HepG2 (cell line): ENCODE data around the gene GNAZ. TPM values are rescaled to one million over a fixed set of nuclear protein-coding genes. Genes with fewer than 3 reads are reported as not detected.

Experiments
- ATAC-seq: fragments of 200-7000 bp; cut with Tn5 transposase; 3 replicates; pipeline ENCODE4 v1.9.1; 2020; ENCODE audit warnings: mild to moderate bottlenecking, moderate library complexity
- BruUV-seq: library from RNA; stranded (reverse); fragments of 400-500 nt; replicated peaks from 2 replicates; lab custom pipeline; 2021; lab: Mats Ljungman, UMichigan
- CTCF ChIA-PET: fragments of 300-600 bp; formaldehyde crosslinking; extraction: SDS; loops from one replicate; lab custom pipeline; 2021; ENCODE audit warnings: low total read pairs, inconsistent platforms, low intra/inter-chr PET ratio; lab: Yijun Ruan, JAX
- POLR2A ChIA-PET: fragments of 350-600 bp; sonication (Branson Sonifier 250); formaldehyde crosslinking; loops from one replicate; lab custom pipeline; 2020; ENCODE audit warnings: antibody characterized with exemption, inconsistent platforms; lab: Yijun Ruan, JAX
- DNase-seq: peaks from one replicate; pipeline ENCODE4 v3.0.0-alpha.2; 2015; ENCODE audit warnings: low spot score
- FAIRE-seq: peaks from 3 replicates; lab custom pipeline; 2011; peaks lifted over from hg19 to GRCh38; lab: Jason Lieb, UNC
- H2AFZ ChIP-seq: one replicate; pipeline ENCODE4 v1.6.1; 2011; ENCODE audit warnings: low read length, inconsistent platforms
- H3K27ac ChIP-seq: fragments of 300-600 bp; 3 replicates; pipeline ENCODE4 v1.8.0; 2011; ENCODE audit warnings: mixed run types, mild to moderate bottlenecking, mixed read lengths, low read length, inconsistent platforms; ENCODE audit not compliant: insufficient read depth; ENCODE audit errors: extremely low read length
- H3K27me3 ChIP-seq, 2 experiments: fragments of 200-600 bp in 1 of 2; 2 replicates in 1 of 2; 3 replicates in 1 of 2; pipeline versions ENCODE4 v1.6.0 to v1.8.0; 2011; ENCODE audit warnings: low read length in 2 of 2, mild to moderate bottlenecking in 2 of 2, moderate library complexity in 2 of 2, inconsistent platforms in 1 of 2; ENCODE audit not compliant: insufficient read depth in 2 of 2, control insufficient read depth in 1 of 2
- H3K36me3 ChIP-seq, 2 experiments: fragments of 200-600 bp in 1 of 2; replicated peaks in 1 of 2; 2 replicates in 1 of 2; 3 replicates in 1 of 2; pipeline versions ENCODE4 v1.5.1 to v1.8.0; 2011; ENCODE audit warnings: low read length in 2 of 2, inconsistent platforms in 1 of 2; ENCODE audit not compliant: insufficient read depth in 2 of 2, control insufficient read depth in 1 of 2
- H3K4me1 ChIP-seq: 2 replicates; pipeline ENCODE4 v1.5.1; 2012; ENCODE audit warnings: low read length, inconsistent platforms; ENCODE audit not compliant: insufficient read depth
- H3K4me2 ChIP-seq: 2 replicates; pipeline ENCODE4 v1.6.0; 2011; ENCODE audit warnings: low read depth, low read length, inconsistent platforms
- H3K4me3 ChIP-seq, 3 experiments: fragments of 200-600 bp in 1 of 3; sonication (generic), shearing (Covaris generic) in 1 of 3; replicated peaks in 1 of 3; 2 replicates each; pipeline ENCODE4 v1.5.1; 2011 to 2016; ENCODE audit warnings: low read length in 3 of 3, inconsistent platforms in 2 of 3, low read depth in 2 of 3, mild to moderate bottlenecking in 2 of 3, control low read depth in 1 of 3, mixed read lengths in 1 of 3; ENCODE audit not compliant: insufficient read depth in 1 of 3
- H3K79me2 ChIP-seq: one replicate; pipeline ENCODE4 v1.6.1; 2011; ENCODE audit warnings: low read length, inconsistent platforms; ENCODE audit not compliant: insufficient read depth
- H3K9ac ChIP-seq: 2 replicates; pipeline ENCODE4 v1.6.0; 2011; ENCODE audit warnings: mild to moderate bottlenecking, low read depth, low read length, inconsistent platforms; ENCODE audit not compliant: insufficient read depth
- H3K9me3 ChIP-seq: 2 replicates; pipeline ENCODE4 v1.5.1; 2012; ENCODE audit warnings: mild to moderate bottlenecking, low read length
- H4K20me1 ChIP-seq: 2 replicates; pipeline ENCODE4 v1.6.0; 2011; ENCODE audit warnings: inconsistent platforms, mild to moderate bottlenecking, low read length, moderate library complexity; ENCODE audit not compliant: insufficient read depth
- ATAD3A ChIP-seq: sonication (generic); formaldehyde crosslinking; IDR thresholded peaks from 2 replicates; pipeline ENCODE4 v1.4.0; 2020; ENCODE audit warnings: missing genetic modification reagents
- CEBPB ChIP-seq: IDR thresholded peaks from 2 replicates; pipeline ENCODE4 v1.6.1; 2011; ENCODE audit warnings: low read depth, low read length, improper control_type of control experiment, borderline replicate concordance
- KAT2B ChIP-seq: fragments of 150-350 bp; IDR thresholded peaks from 2 replicates; pipeline ENCODE4 v1.6.1; 2014; ENCODE audit warnings: low read depth, low read length, borderline replicate concordance
- RBM22 ChIP-seq: fragments of 200-400 bp; formaldehyde crosslinking; optimal IDR thresholded peaks from 2 replicates; pipeline ENCODE3; 2017; ENCODE audit warnings: mild to moderate bottlenecking, low read length, moderate library complexity
- RFXAP ChIP-seq: sonication (generic); formaldehyde crosslinking; IDR thresholded peaks from 2 replicates; pipeline ENCODE4 v1.4.0; 2020; ENCODE audit warnings: missing genetic modification reagents, borderline replicate concordance
- SKI ChIP-seq: fragments of 450-650 bp; IDR thresholded peaks from one replicate; pipeline ENCODE4 v1.6.1; 2018; ENCODE audit warnings: mild to moderate bottlenecking; ENCODE audit not compliant: partially characterized antibody
- ZBTB26 ChIP-seq: IDR thresholded peaks from 2 replicates; pipeline ENCODE4 v1.6.1; 2016; ENCODE audit warnings: missing compliant biosample characterization, missing genetic modification reagents, borderline replicate concordance
- ZNF205 ChIP-seq: IDR thresholded peaks from 2 replicates; pipeline ENCODE4 v1.6.1; 2018; ENCODE audit warnings: missing biosample characterization, missing genetic modification reagents
- ZNF383 ChIP-seq: sonication (generic); formaldehyde crosslinking; IDR thresholded peaks from 2 replicates; pipeline ENCODE4 v1.4.0; 2020; ENCODE audit warnings: missing genetic modification reagents, mild to moderate bottlenecking, borderline replicate concordance
- ZNF558 ChIP-seq: sonication (generic); formaldehyde crosslinking; IDR thresholded peaks from 2 replicates; pipeline ENCODE4 v1.9.0; 2022; ENCODE audit warnings: mild to moderate bottlenecking, missing genetic modification reagents, borderline replicate concordance
- ZNF792 ChIP-seq: IDR thresholded peaks from 2 replicates; pipeline ENCODE4 v1.6.1; 2016
- WGBS: methylation state at CpG from one replicate; pipeline ENCODE4 v1.1.6; 2017; ENCODE audit warnings: low lambda C conversion rate; 5-methylcytosine and 5-hydroxymethylcytosine counted together
- in situ Hi-C: cut with HindIII; loops from 2 replicates; pipeline ENCODE4 v1.10.0; 2017; ENCODE audit warnings: low pct_unique_long_range_greater_than_20kb; ENCODE audit not compliant: extremely low pct_ligation_motif_present
- intact Hi-C: fragments of 100-400 bp; cut with micrococcal nuclease; formaldehyde crosslinking; loops from one replicate; pipeline ENCODE4 v1.10.0; 2022; ENCODE audit not compliant: unreplicated experiment
- polyA plus RNA-seq, 8 experiments: library from polyadenylated mRNA; depleted of rRNA in 3 of 8; stranded (reverse) in 7 of 8; unstranded in 1 of 8; fragments of >200 nt; fragmentation: Illumina TruSeq in 4 of 8; extraction: Trizol in 4 of 8; gene quantifications; 2 replicates each; pipeline versions ENCODE4 v1.2.1 to v1.2.3, GENCODE V29; 2011 to 2016; ENCODE audit warnings: low read depth in 4 of 8, missing spikeins in 1 of 8, mixed read lengths in 1 of 8; ENCODE audit not compliant: insufficient read depth in 1 of 8
- total RNA-seq, 5 experiments: library from RNA; depleted of rRNA; stranded (reverse); fragments of >200 nt; fragmentation: Illumina TruSeq; extraction: Trizol; gene quantifications; 2 replicates each; pipeline ENCODE4 v1.2.3, GENCODE V29; 2016; ENCODE audit warnings: low read depth in 1 of 5
- TF ChIP-seq, protein P1 (sequence below): sonication (generic); formaldehyde crosslinking; IDR thresholded peaks from 2 replicates; pipeline ENCODE4 v1.4.0; 2020; ENCODE audit warnings: missing genetic modification reagents
- TF ChIP-seq, protein P2 (sequence below): sonication (generic); formaldehyde crosslinking; IDR thresholded peaks from 2 replicates; pipeline ENCODE4 v1.5.0; 2020; ENCODE audit warnings: mild to moderate bottlenecking, missing genetic modification reagents, borderline replicate concordance

Gene GNAZ
- total and polyA plus RNA-seq, 2 of the 13 experiments (the other 11 are each of a cell fraction or from before 2014, with no cell fraction given), result 11.4 to 22.3 TPM

GRCh38 chr22:23074451-23074850, 4.1 kb downstream of the GNAZ start:
- Histone ChIP-seq H3K4me3 (no peak overlapping the region), H3K9ac (peak overlapping the region; percentile 71), H3K4me2 (no peak overlapping the region), H3K27me3 (no peaks in the 10 kb centered on the region), H3K79me2 (peaks cover 76% of the 10 kb centered on the region), H2AFZ (no peak overlapping the region), H4K20me1 (no peaks in the 10 kb centered on the region), H3K4me1 (peaks cover 86% of the 10 kb centered on the region), H3K36me3 (no peaks in the 10 kb centered on the region), H3K9me3 (no peaks in the 10 kb centered on the region), H3K27ac (peak overlapping the region; percentile 97)
- ChIA-PET CTCF (no interaction called here), POLR2A (interaction anchor here (0.9 to 3.1 kb wide), 4 partner anchors 27 to 79 kb away, joined by 3 to 14 read pairs (median 4); partner anchors contain the start of gene RSPH14)
- intact Hi-C loops, result loop anchor here (10.0 kb wide), 1 partner anchor 50 kb away; no protein-coding TSS in a partner anchor
- FAIRE-seq (no peak), ATAC-seq (no peak), DNase-seq (no peak)
- in situ Hi-C loops, result no loop called here
- BruUV-seq, result no TSS peak
- TF ChIP-seq RBM22 (no peak), KAT2B (no peak)
- WGBS, result 98% methylated on average over 7 of the region's 7 CpGs

- peaks cover 88% of the 10 kb centered on the region for H3K4me1 ChIP-seq
- in situ Hi-C loops, result no loop called here
- TF ChIP-seq ZNF205 (CRISPR knock-in tag), result no peak
- TF ChIP-seq, protein P1, sequence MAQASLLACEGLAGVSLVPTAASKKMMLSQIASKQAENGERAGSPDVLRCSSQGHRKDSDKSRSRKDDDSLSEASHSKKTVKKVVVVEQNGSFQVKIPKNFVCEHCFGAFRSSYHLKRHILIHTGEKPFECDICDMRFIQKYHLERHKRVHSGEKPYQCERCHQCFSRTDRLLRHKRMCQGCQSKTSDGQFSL (CRISPR knock-in tag), result no peak
- peak; percentile 27; the same call in 1 of the 2 replicates for TF ChIP-seq ZNF558 (CRISPR knock-in tag)
- TF ChIP-seq, protein P2, sequence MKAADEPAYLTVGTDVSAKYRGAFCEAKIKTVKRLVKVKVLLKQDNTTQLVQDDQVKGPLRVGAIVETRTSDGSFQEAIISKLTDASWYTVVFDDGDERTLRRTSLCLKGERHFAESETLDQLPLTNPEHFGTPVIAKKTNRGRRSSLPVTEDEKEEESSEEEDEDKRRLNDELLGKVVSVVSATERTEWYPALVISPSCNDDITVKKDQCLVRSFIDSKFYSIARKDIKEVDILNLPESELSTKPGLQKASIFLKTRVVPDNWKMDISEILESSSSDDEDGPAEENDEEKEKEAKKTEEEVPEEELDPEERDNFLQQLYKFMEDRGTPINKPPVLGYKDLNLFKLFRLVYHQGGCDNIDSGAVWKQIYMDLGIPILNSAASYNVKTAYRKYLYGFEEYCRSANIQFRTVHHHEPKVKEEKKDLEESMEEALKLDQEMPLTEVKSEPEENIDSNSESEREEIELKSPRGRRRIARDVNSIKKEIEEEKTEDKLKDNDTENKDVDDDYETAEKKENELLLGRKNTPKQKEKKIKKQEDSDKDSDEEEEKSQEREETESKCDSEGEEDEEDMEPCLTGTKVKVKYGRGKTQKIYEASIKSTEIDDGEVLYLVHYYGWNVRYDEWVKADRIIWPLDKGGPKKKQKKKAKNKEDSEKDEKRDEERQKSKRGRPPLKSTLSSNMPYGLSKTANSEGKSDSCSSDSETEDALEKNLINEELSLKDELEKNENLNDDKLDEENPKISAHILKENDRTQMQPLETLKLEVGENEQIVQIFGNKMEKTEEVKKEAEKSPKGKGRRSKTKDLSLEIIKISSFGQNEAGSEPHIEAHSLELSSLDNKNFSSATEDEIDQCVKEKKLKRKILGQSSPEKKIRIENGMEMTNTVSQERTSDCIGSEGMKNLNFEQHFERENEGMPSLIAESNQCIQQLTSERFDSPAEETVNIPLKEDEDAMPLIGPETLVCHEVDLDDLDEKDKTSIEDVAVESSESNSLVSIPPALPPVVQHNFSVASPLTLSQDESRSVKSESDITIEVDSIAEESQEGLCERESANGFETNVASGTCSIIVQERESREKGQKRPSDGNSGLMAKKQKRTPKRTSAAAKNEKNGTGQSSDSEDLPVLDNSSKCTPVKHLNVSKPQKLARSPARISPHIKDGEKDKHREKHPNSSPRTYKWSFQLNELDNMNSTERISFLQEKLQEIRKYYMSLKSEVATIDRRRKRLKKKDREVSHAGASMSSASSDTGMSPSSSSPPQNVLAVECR (CRISPR knock-in tag), result no peak
- no peak for TF ChIP-seq SKI
- TF ChIP-seq ZBTB26 (CRISPR knock-in tag), result no peak
- TF ChIP-seq RFXAP (CRISPR knock-in tag), result no peak
- no peak for TF ChIP-seq ATAD3A
- TF ChIP-seq CEBPB, result peak; percentile 0; the same call in 1 of the 2 replicates
- no peak for TF ChIP-seq ZNF383 (CRISPR knock-in tag)
- TF ChIP-seq ZNF792 (CRISPR knock-in tag), result no peak
These were observed 4.7 kb downstream of the GNAZ start for GRCh38 chr22:23075050-23075449.

More at GRCh38 chr22:23075050-23075449, 4.7 kb downstream of the GNAZ start:
- no peaks in the 10 kb centered on the region for H3K27me3 ChIP-seq
- H2AFZ ChIP-seq, result no peak overlapping the region
- no peaks in the 10 kb centered on the region for H3K9me3 ChIP-seq
- no peak for FAIRE-seq
- intact Hi-C loops, result loop anchor here (10.0 kb wide), 1 partner anchor 50 kb away; no protein-coding TSS in a partner anchor
- H4K20me1 ChIP-seq, result no peaks in the 10 kb centered on the region
- WGBS, result 100% methylated on average over 1 of the region's 4 CpGs
- POLR2A ChIA-PET, result interaction anchor here (0.6 to 3.1 kb wide), 12 partner anchors 10 to 115 kb away, joined by 3 to 14 read pairs (median 4); partner anchors contain the start of genes RAB36 and RSPH14
- H3K4me3 ChIP-seq, result peak overlapping the region in 1 of 3 experiments; percentile 9; a peak in 2 of 6 replicates
- peak overlapping the region; percentile 97 for H3K27ac ChIP-seq
- BruUV-seq, result TSS peak; percentile 100
- H3K9ac ChIP-seq, result peak overlapping the region; percentile 71
- CTCF ChIA-PET, result no interaction called here
- H3K79me2 ChIP-seq, result peaks cover 81% of the 10 kb centered on the region
- no peak for ATAC-seq
- peak overlapping the region; percentile 59 for H3K4me2 ChIP-seq
- no peaks in the 10 kb centered on the region for H3K36me3 ChIP-seq
- DNase-seq, result no peak
